HCT116 (cell line): ENCODE measurements around the gene EGF.

Experiments
- CTCF ChIP-seq, 3 experiments: fragments of 200-600 bp in 1 of 3; sonication (generic) in 1 of 3; IDR thresholded peaks in 2 of 3; conservative IDR thresholded peaks in 1 of 3; 2 replicates each; pipeline ENCODE4 v1.5.1; 2012 to 2017; ENCODE audit warnings: low read depth in 2 of 3, low read length in 2 of 3, antibody characterized with exemption in 1 of 3, borderline replicate concordance in 1 of 3, control low read depth in 1 of 3, mild to moderate bottlenecking in 1 of 3, mixed read lengths in 1 of 3, mixed run types in 1 of 3, moderate library complexity in 1 of 3; ENCODE audit not compliant: insufficient read depth in 1 of 3
- POLR2A ChIP-seq: IDR thresholded peaks from 2 replicates; pipeline ENCODE4 v1.7.0; 2011; ENCODE audit warnings: borderline replicate concordance; ENCODE audit not compliant: insufficient read depth, insufficient read length; ENCODE audit errors: extremely low read depth
- POLR2AphosphoS5 ChIP-seq: IDR thresholded peaks from 2 replicates; pipeline ENCODE4 v1.6.1; 2011; ENCODE audit warnings: mild to moderate bottlenecking, low read depth, low read length, moderate library complexity
- RAD21 ChIP-seq: IDR thresholded peaks from 2 replicates; pipeline ENCODE4 v1.6.1; 2012; ENCODE audit warnings: low read depth, mild to moderate bottlenecking
- SRF ChIP-seq: IDR thresholded peaks from 2 replicates; pipeline ENCODE4 v1.6.1; 2012; ENCODE audit warnings: low read depth
- YY1 ChIP-seq: IDR thresholded peaks from 2 replicates; pipeline ENCODE4 v1.6.1; 2011; ENCODE audit warnings: low read length, low read depth, moderate library complexity, mild to moderate bottlenecking; ENCODE audit not compliant: insufficient replicate concordance; ENCODE audit errors: extremely low read depth
- ZBTB33 ChIP-seq: IDR thresholded peaks from 2 replicates; pipeline ENCODE4 v1.6.1; 2011; ENCODE audit warnings: mild to moderate bottlenecking, low read length, moderate library complexity; ENCODE audit not compliant: insufficient replicate concordance; ENCODE audit errors: extremely low read depth
- ZNF274 ChIP-seq: fragments of 200-500 bp; sonication (Bioruptor generic); IDR thresholded peaks from 2 replicates; pipeline ENCODE4 v1.6.1; 2014; ENCODE audit warnings: mild to moderate bottlenecking, low read depth, low read length, inconsistent platforms
- TF ChIP-seq, protein P1 (sequence below): IDR thresholded peaks from 2 replicates; pipeline ENCODE4 v1.6.1; 2012; ENCODE audit warnings: low read depth

- TF ChIP-seq ZBTB33 (no peak), CTCF (IDR thresholded peaks at IDR 0.05 in 2 of 3, conservative IDR thresholded peaks at IDR 0.05 in 1 of 3; ENCODE audit: borderline replicate concordance in 1 of 3, insufficient read depth in 1 of 3, low read depth in 2 of 3, low read length in 2 of 3) (no peak), RAD21 (no peak), POLR2AphosphoS5 (no peak), POLR2A (no peak), SRF (no peak), YY1 (no peak), ZNF274 (no peak)
- TF ChIP-seq, protein P1, sequence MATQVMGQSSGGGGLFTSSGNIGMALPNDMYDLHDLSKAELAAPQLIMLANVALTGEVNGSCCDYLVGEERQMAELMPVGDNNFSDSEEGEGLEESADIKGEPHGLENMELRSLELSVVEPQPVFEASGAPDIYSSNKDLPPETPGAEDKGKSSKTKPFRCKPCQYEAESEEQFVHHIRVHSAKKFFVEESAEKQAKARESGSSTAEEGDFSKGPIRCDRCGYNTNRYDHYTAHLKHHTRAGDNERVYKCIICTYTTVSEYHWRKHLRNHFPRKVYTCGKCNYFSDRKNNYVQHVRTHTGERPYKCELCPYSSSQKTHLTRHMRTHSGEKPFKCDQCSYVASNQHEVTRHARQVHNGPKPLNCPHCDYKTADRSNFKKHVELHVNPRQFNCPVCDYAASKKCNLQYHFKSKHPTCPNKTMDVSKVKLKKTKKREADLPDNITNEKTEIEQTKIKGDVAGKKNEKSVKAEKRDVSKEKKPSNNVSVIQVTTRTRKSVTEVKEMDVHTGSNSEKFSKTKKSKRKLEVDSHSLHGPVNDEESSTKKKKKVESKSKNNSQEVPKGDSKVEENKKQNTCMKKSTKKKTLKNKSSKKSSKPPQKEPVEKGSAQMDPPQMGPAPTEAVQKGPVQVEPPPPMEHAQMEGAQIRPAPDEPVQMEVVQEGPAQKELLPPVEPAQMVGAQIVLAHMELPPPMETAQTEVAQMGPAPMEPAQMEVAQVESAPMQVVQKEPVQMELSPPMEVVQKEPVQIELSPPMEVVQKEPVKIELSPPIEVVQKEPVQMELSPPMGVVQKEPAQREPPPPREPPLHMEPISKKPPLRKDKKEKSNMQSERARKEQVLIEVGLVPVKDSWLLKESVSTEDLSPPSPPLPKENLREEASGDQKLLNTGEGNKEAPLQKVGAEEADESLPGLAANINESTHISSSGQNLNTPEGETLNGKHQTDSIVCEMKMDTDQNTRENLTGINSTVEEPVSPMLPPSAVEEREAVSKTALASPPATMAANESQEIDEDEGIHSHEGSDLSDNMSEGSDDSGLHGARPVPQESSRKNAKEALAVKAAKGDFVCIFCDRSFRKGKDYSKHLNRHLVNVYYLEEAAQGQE, result no peak
These were observed 31.9 kb downstream of the EGF start for GRCh38 chr4:109944591-109944990.
